GM19025 (cell line): Measurements from ENCODE around the gene ROR2.

Source experiments
- ATAC-seq: cut with Tn5 transposase; IDR thresholded peaks from one replicate; pipeline ENCODE4 v1.9.1; 2021; ENCODE audit warnings: mild to moderate bottlenecking, low read depth, moderate library complexity; ENCODE audit not compliant: unreplicated experiment

The ROR2 gene

DNA sequence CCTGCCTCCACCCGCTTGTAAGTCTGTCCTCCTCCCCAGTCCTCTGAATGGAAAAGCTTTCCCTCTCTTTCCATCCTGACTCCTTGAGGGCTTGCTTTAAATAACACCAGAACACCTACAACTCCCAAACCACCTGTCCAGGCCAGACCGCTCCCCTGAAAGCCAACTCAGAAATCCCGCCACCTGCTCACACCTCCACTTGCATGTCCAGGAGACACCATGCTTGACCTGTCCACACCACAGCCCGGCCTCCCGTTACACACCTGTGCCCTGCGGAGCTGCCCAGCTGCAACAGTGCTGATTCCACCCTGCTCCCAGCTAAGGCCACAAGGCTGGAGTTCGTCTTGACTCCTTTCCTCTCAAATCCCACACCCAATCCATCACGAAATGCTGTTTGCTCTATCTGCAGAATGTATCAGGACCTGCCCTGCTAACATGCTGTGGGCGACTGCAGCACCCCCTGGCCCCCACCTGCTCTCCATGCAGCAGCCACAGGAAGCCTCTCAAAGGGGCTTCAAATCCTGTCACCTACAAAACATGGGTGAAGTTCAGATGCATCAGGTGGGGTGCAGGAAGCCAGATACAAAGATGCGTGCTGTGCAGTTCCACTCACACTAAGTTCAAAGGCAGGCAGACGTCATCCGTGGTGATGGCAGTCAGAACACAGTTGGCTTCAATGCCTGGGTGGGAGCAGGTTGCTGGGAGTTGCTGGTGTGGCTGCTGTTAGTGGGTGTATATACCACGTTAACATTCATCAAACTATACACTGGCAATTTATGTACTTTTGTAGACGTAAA lies 166.0 kb downstream of the ROR2 start:
- no peak for ATAC-seq

GRCh38 chr9:91783411-91783810 lies 166.6 kb downstream of the ROR2 start:
- no peak for ATAC-seq

GRCh38 chr9:91782708-91783214 lies 167.3 kb downstream of the ROR2 start:
- ATAC-seq: no peak

GRCh38 chr9:91781906-91782305 lies 168.1 kb downstream of the ROR2 start:
- no peak for ATAC-seq

DNA sequence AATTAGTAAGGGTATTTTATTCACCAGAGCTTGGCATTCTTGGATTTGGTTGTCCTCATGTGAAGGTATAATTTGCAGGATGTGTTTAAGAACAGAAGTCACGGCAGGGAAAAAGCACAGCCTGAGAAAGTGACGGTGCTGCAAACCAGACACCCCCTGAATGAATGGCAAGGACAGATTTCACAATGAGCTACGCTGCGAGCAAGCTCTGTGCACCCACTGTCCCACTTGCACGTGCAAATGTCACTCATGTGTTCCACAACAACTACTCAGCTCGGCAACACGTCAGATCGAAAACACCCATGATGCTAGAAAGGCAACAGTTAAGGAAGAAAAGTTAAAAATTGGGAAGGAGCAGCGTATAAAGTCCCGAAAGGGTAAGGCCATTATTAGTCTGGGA lies 168.9 kb downstream of the ROR2 start:
- ATAC-seq: no peak

DNA sequence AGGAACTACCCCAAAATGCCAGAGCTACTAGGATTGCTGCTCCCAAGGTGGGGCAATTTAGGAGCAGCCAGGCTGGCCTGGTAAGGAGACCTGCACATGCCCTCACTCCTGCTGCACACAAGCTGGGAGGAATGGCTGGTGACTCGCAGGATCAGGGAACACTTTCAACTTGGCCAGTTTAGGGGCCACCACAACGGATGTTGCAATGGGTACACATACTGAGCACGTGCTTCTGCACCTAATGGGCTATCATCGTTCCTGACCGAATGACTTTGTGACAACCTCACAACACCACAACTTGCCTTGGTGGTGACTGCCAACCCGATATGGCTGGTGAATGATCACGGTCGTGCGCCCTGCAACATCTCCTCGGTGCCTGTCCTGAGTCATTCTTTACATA lies 172.0 kb downstream of the ROR2 start:
- ATAC-seq: no peak

DNA sequence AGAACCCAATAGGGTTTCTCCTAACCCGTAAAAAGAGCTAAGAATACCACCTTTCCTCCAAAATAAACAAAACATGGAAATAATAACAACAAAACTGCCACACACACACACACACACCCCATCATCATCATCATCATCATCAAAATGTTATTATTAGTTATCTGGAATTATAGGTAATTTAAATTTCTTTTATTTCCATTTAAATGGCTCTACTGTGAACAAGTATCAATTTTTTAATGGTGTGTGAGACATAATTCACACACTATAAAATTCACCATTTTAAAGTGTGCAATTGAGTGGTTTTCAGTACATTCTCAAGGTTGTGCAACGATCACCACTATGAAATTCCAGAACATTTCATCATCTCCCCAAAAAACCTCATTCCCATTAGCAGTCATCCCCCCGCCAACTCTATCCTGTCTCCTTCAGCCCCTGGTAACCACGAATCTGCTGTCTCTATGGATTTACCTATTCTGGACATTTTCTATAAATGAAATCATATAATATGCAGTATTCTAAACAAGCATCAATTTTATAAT lies 172.7 kb downstream of the ROR2 start:
- no peak for ATAC-seq

DNA sequence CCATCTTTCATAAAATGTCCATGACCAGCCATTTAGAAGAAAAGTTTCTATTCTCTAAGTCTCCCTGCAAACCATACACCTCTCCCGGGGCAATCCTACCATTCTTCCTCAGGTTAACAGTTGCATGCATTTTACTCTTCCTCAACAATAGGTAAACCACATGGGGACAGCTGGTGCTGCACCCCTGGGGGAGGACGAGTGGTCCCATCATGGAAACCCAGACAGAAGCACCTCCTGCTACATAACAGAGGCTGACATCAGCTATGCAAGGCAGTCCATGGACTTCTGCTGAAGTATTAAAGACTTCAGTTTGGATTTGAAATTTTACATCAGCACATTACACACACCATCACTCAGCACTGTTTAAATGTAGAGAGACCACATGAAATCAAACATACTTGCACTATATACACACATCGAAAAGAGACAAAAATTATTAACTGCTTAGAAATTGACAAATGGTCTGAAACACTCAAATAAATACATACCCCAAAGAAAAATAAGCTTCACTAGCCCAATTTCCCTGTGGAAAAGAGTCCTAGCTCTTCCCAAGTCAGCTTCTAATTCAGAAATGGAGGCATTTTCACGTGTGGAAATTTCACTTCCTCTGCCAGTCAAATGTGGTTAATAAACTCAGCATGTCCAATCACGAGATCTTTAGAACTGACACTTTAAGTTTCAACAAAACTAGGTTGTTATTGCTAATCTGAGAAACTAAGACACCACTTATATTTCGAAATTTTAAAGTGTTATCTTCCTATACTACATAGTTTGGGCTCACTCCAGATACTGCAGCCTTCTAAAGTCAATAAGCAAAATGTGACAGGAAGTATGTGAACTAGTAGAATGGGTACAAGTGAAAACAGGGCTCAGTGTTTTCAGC lies 173.4 kb downstream of the ROR2 start:
- no peak for ATAC-seq

- no peak for ATAC-seq
Observed at GRCh38 chr9:91775708-91776028, 174.4 kb downstream of the ROR2 start.

- no peak for ATAC-seq
Observed at GRCh38 chr9:91775011-91775707, 174.9 kb downstream of the ROR2 start.

- no peak for ATAC-seq
Observed at GRCh38 chr9:91773156-91773555, 176.9 kb downstream of the ROR2 start.

GRCh38 chr9:91771864-91772263 lies 178.2 kb downstream of the ROR2 start:
- ATAC-seq: no peak

DNA sequence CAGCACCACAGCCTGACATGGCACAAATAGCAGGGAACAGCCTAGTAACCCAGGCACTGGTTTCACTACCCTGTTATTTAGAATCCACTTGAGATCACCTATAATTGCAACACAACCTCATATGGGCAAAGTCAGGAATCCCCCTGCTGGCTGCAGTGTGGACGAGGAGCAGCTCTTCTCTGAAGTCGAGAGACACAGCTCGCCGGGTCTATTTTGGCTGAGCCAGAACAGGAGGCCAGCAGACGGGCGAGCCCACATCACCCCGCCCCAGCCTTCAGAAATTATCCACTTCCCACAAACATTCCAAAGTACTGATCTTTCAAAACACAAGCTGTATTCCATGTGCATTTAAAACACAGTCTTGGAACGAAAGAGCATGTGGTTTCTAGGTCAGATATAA lies 179.0 kb downstream of the ROR2 start:
- no peak for ATAC-seq

DNA sequence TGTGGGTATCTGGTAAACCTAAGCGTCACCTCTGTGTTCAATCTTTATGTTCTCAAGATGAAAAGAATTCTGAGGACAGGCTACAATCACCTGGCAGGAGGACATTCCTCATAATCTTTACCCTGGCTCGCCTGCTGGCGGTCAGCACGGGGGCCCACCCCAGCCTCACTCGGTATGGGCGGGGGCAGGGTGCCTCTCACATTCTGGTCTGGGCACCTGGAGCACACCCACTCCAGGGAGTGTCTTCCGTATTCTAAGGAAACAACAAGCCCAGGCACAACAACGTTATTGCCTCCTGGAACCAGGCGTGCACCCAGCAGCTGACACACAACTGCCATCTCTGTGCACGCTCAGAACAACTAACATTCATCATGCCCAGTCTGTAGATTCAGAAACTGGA lies 179.8 kb downstream of the ROR2 start:
- no peak for ATAC-seq

- ATAC-seq: no peak
Observed at GRCh38 chr9:91768977-91769916, 180.8 kb downstream of the ROR2 start.

DNA sequence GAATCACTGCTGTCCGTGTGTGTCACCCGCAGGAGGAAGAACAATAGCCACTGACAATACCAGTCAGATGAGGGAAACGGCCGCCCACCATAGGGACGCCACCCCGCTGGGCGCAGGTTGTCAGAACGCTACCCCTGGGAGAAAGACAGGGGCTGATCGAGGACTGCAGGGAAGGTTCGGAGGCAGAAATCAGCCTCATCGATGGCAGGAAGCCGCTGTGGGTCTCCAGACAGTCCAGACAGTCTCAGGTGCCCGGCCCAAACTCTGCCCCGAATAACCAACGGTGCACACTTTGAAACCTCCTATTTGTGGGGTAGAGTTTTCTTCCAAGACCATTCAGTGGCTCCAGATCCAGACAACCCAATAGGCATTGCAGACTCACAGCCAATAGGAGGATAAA lies 181.5 kb downstream of the ROR2 start:
- no peak for ATAC-seq

DNA sequence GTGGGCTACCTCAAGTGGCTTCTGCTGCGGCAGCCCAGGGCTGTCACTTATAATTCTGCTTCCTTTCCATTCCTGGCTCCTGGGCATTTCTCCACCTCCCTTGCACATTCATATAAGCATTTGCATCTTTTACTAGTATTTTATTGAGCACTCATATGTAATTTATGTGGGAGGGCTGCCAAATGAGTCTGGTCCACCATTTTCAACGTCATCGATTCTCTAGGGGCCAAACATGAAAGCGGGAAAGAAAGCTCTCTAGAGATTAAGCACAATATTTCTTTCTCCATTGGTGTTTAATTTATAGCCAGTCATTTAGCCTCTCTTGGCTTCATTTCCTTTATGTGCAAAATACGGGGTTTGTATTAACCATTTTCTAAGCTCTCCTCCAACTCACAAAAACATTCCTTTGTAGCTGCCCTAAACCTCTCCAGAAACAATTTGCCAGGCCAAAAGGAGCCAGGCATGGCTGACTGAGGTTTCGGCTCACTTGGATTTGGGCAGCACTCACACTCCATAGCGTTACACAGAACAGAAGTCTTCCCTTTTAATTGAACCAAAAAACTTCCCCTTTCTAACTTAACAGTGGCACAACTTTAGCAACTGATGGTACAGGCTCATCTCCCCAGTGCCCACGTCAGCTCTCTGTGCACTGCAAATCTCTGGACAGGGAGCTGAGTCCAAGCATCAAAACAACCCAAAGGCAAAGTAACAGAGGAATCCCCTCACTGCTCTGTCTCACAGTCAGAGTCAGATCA lies 183.5 kb downstream of the ROR2 start:
- no peak for ATAC-seq

GRCh38 chr9:91765296-91765695 lies 184.7 kb downstream of the ROR2 start:
- no peak for ATAC-seq

GRCh38 chr9:91764661-91765060 lies 185.4 kb downstream of the ROR2 start:
- ATAC-seq: no peak
